Dendritic cell treated with granulocyte-macrophage colony-stimulating factor and Interleukin-4, amounts not matched to agents 40 ng/mL and 50 ng/mL, for 4 days (primary cell): ENCODE data around the gene RPH3AL.

Experiments used
- H3K27ac Mint-ChIP-seq: one replicate; pipeline ENCODE4 v1.8.0; 2022; ENCODE audit warnings: mild to moderate bottlenecking, mixed read lengths
- H3K27me3 Mint-ChIP-seq: one replicate; pipeline ENCODE4 v1.8.0; 2022; ENCODE audit warnings: mild to moderate bottlenecking, mixed read lengths
- H3K36me3 Mint-ChIP-seq: one replicate; pipeline ENCODE4 v1.8.0; 2022; ENCODE audit warnings: low read depth, mixed read lengths
- H3K4me1 Mint-ChIP-seq: one replicate; pipeline ENCODE4 v1.8.0; 2022; ENCODE audit warnings: low read depth, mixed read lengths
- H3K4me3 Mint-ChIP-seq: one replicate; pipeline ENCODE4 v1.8.0; 2022; ENCODE audit warnings: mild to moderate bottlenecking, moderate library complexity, mixed read lengths
- H3K9me3 Mint-ChIP-seq: one replicate; pipeline ENCODE4 v1.8.0; 2022; ENCODE audit warnings: mixed read lengths
- intact Hi-C: fragments of 100-400 bp; cut with micrococcal nuclease; formaldehyde crosslinking; loops from one replicate; pipeline ENCODE4 v1.15.0; 2022

The RPH3AL gene

GRCh38 chr17:384622-385177 lies 32.1 kb upstream of the RPH3AL start:
- Mint-ChIP-seq H3K9me3 (no peaks in the 10 kb centered on the region), H3K36me3 (no peaks in the 10 kb centered on the region), H3K4me1 (peaks cover 23% of the 10 kb centered on the region), H3K27ac (peak overlapping the region; percentile 33), H3K27me3 (peaks cover 67% of the 10 kb centered on the region), H3K4me3 (peak overlapping the region; percentile 73)
- intact Hi-C loops, result loop anchor here (5.0 kb wide), 1 partner anchor 222 kb away; no protein-coding TSS in a partner anchor

GRCh38 chr17:383771-384621 lies 31.4 kb upstream of the RPH3AL start:
- Mint-ChIP-seq H3K9me3 (no peaks in the 10 kb centered on the region), H3K27ac (peak overlapping the region; percentile 33), H3K4me3 (peak overlapping the region; percentile 55), H3K27me3 (peaks cover 69% of the 10 kb centered on the region), H3K36me3 (no peaks in the 10 kb centered on the region), H3K4me1 (peaks cover 23% of the 10 kb centered on the region)
- intact Hi-C loops, result no loop called here

GRCh38 chr17:382644-383533 lies 30.3 kb upstream of the RPH3AL start:
- no peaks in the 10 kb centered on the region for H3K9me3 Mint-ChIP-seq
- H3K36me3 Mint-ChIP-seq, result no peaks in the 10 kb centered on the region
- H3K27ac Mint-ChIP-seq, result no peak overlapping the region
- H3K4me1 Mint-ChIP-seq, result peaks cover 27% of the 10 kb centered on the region
- no peak overlapping the region for H3K4me3 Mint-ChIP-seq
- H3K27me3 Mint-ChIP-seq, result peaks cover 64% of the 10 kb centered on the region
- intact Hi-C loops, result no loop called here

DNA sequence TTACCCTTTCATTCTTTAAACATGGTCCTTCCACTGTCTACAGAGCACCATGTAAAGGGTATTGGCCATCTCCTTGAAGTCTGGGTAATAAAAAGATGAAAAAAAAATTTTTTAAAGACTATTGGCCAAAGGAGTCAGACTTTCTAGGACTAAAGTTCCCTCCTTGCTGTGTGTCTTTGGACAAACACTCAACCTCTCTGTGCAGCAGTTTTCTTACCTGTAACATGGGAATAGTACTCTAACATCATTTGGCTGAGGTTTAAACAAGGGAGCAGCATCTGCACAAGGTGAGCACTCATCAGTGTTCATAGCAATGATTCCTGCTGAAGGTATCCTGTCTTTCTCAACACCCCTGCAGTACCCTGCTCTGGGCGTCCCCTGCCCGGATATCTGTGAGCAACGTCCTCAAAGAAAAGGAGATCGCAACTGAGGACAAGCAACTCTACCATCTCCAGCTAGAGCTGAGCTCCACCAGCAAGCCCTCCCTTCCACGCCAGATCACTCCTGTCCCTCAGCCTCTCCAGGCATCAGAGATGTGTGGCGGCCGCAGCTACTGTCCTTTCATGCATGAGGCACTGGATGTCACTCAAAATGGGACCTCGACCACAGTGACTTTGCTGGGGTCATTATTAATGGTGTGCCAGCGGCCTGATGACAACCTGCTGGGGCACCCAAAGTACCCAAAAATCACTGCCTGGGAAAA lies 29.5 kb upstream of the RPH3AL start:
- Mint-ChIP-seq H3K36me3 (no peaks in the 10 kb centered on the region), H3K4me1 (peaks cover 31% of the 10 kb centered on the region)
- intact Hi-C loops, result no loop called here

GRCh38 chr17:381516-381915 lies 28.9 kb upstream of the RPH3AL start:
- intact Hi-C loops, result no loop called here
- Mint-ChIP-seq H3K4me3 (no peak overlapping the region), H3K9me3 (no peaks in the 10 kb centered on the region), H3K27me3 (peaks cover 59% of the 10 kb centered on the region), H3K36me3 (no peaks in the 10 kb centered on the region), H3K27ac (no peak overlapping the region), H3K4me1 (peaks cover 30% of the 10 kb centered on the region)

More for the DNA sequence above, 29.5 kb upstream of the RPH3AL start:
- Mint-ChIP-seq H3K27ac (no peak overlapping the region), H3K4me3 (no peak overlapping the region), H3K9me3 (no peaks in the 10 kb centered on the region), H3K27me3 (peaks cover 63% of the 10 kb centered on the region)

GRCh38 chr17:379531-380465 lies 27.2 kb upstream of the RPH3AL start:
- Mint-ChIP-seq H3K27me3 (peaks cover 68% of the 10 kb centered on the region), H3K27ac (no peak overlapping the region)

GRCh38 chr17:378068-378467 lies 25.5 kb upstream of the RPH3AL start:
- Mint-ChIP-seq H3K9me3 (no peaks in the 10 kb centered on the region), H3K27me3 (peaks cover 53% of the 10 kb centered on the region)

More at GRCh38 chr17:379531-380465, 27.2 kb upstream of the RPH3AL start:
- intact Hi-C loops, result no loop called here
- H3K9me3 Mint-ChIP-seq, result no peaks in the 10 kb centered on the region
- H3K4me3 Mint-ChIP-seq, result no peak overlapping the region
- peaks cover 24% of the 10 kb centered on the region for H3K4me1 Mint-ChIP-seq
- no peaks in the 10 kb centered on the region for H3K36me3 Mint-ChIP-seq

DNA sequence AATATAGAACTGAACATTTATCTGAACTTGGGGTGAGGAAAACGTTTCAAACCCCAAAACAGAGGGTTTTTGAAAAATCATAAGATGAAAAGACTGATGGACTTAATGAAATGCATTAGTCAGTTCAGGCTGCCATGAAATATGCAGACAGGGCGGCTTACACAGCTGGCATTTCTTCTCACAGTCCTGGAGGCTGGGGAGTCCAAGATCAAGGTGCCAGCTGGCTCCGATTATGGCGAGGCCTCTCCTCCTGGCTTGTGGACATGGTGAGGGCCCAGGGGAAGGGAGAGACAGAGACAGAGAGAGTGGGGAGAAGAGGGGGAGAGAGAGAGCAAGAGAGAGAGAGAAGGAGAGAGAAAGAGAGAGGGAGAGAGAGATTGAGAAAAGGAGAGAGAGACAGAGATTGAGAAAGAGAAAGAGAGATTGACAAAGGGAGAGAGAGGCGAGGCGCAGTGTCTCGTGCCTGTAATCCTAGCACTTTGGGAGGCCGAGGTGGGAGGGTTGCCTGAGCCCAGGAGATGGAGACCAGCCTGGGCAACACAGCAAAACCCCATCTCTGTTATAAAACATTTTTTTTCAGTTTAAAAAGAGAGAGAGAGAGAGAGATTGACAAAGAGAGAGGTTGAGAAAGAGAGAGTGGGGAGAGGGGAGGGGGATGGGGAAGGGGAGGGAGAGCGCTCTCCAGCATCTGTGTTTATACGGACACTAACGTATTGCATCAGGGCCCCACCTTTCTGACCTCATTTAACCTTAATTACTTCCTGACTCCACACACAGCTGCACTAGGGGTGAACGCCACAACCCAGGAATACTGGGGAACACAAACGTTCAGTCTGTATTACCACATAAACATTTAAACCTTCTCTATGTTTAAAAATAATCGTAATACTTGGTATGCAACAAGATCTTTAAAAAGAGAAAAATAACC lies 24.6 kb upstream of the RPH3AL start:
- intact Hi-C loops, result no loop called here
- H3K27me3 Mint-ChIP-seq, result peaks cover 44% of the 10 kb centered on the region

More at GRCh38 chr17:378068-378467, 25.5 kb upstream of the RPH3AL start:
- Mint-ChIP-seq H3K4me3 (no peak overlapping the region), H3K36me3 (no peaks in the 10 kb centered on the region), H3K27ac (no peak overlapping the region), H3K4me1 (peaks cover 16% of the 10 kb centered on the region)
- intact Hi-C loops, result no loop called here

GRCh38 chr17:373613-374230 lies 21.1 kb upstream of the RPH3AL start:
- Mint-ChIP-seq H3K27ac (no peak overlapping the region), H3K4me3 (no peak overlapping the region), H3K27me3 (peaks cover 32% of the 10 kb centered on the region), H3K9me3 (peaks cover 3% of the 10 kb centered on the region), H3K36me3 (no peaks in the 10 kb centered on the region), H3K4me1 (peaks cover 16% of the 10 kb centered on the region)
- intact Hi-C loops, result no loop called here

More for the DNA sequence above, 24.6 kb upstream of the RPH3AL start:
- H3K4me3 Mint-ChIP-seq, result no peak overlapping the region
- peaks cover 16% of the 10 kb centered on the region for H3K4me1 Mint-ChIP-seq
- no peaks in the 10 kb centered on the region for H3K9me3 Mint-ChIP-seq
- H3K36me3 Mint-ChIP-seq, result no peaks in the 10 kb centered on the region
- H3K27ac Mint-ChIP-seq, result no peak overlapping the region

- no peak overlapping the region for H3K27ac Mint-ChIP-seq
- H3K27me3 Mint-ChIP-seq, result peaks cover 33% of the 10 kb centered on the region
- H3K4me1 Mint-ChIP-seq, result peaks cover 12% of the 10 kb centered on the region
- intact Hi-C loops, result no loop called here
- no peak overlapping the region for H3K4me3 Mint-ChIP-seq
- H3K36me3 Mint-ChIP-seq, result no peaks in the 10 kb centered on the region
- peaks cover 15% of the 10 kb centered on the region for H3K9me3 Mint-ChIP-seq
Observed at GRCh38 chr17:372157-373152, 19.8 kb upstream of the RPH3AL start.

DNA sequence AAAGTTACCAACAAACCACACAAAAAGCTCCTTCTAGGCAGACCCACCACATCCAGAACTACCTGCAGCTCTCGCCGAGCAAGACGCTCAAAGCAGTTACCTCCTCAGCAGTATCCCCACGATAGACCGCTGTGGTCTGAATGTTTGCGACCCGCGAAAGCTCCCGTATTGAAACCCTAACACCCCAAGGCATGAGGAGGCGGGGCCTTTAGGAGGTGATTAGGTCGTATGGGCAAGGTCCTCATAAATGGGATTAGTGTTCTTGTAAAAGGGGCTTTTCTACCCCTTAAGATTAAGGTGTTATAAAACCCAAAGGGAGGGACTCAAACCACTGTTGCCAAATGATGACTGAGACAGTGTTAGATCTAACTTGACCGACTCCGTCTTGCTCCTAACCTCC lies 19.0 kb upstream of the RPH3AL start:
- peaks cover 36% of the 10 kb centered on the region for H3K27me3 Mint-ChIP-seq
- H3K36me3 Mint-ChIP-seq, result no peaks in the 10 kb centered on the region
- H3K4me1 Mint-ChIP-seq, result peaks cover 6% of the 10 kb centered on the region
- no peak overlapping the region for H3K4me3 Mint-ChIP-seq
- H3K27ac Mint-ChIP-seq, result no peak overlapping the region
- peaks cover 15% of the 10 kb centered on the region for H3K9me3 Mint-ChIP-seq
- intact Hi-C loops, result no loop called here
